NCI-H1092 (cell line): ENCODE measurements around the gene SLC25A30.

ENCODE experiments used
- DNase-seq: peaks from one replicate; lab custom pipeline; 2025; lab: John Stamatoyannopoulos, UW

SLC25A30 gene

GRCh38 chr13:45417790-45418534 lies at the start of gene SLC25A30:
Gene SLC25A30, minus strand, starts transcription at chr13:45418373. Its CDS starts 6,948 bp downstream, at chr13:45411425.
- DNase-seq: peak; percentile 68

- no peak for DNase-seq
These were observed 48.2 kb upstream of the SLC25A30 start for GRCh38 chr13:45466359-45466758.

- DNase-seq: peak; percentile 95
These were observed 46.7 kb upstream of the SLC25A30 start, which contains the start of gene COG3 for GRCh38 chr13:45464687-45465453. Gene COG3, plus strand, starts transcription at chr13:45464939. Its CDS starts 98 bp downstream, at chr13:45465037.

GRCh38 chr13:45464141-45464686 lies 46.0 kb upstream of the SLC25A30 start:
- DNase-seq: no peak

- DNase-seq: no peak
These were observed 38.2 kb upstream of the SLC25A30 start for GRCh38 chr13:45456196-45456972.

GRCh38 chr13:45454204-45454603 lies 36.0 kb upstream of the SLC25A30 start:
- DNase-seq: no peak

- no peak for DNase-seq
These were observed 33.1 kb upstream of the SLC25A30 start for GRCh38 chr13:45451282-45451681.

GRCh38 chr13:45448965-45449559 lies 30.9 kb upstream of the SLC25A30 start:
- no peak for DNase-seq

GRCh38 chr13:45447050-45447661 lies 29.0 kb upstream of the SLC25A30 start:
- DNase-seq: no peak

GRCh38 chr13:45446181-45446580 lies 28.0 kb upstream of the SLC25A30 start:
- no peak for DNase-seq

- DNase-seq: no peak
These were observed 26.9 kb upstream of the SLC25A30 start for GRCh38 chr13:45445053-45445452.

GRCh38 chr13:45441633-45442032 lies 23.5 kb upstream of the SLC25A30 start:
- DNase-seq: no peak

- DNase-seq: no peak
These were observed 21.7 kb upstream of the SLC25A30 start for GRCh38 chr13:45439781-45440462.

GRCh38 chr13:45439008-45439407 lies 20.8 kb upstream of the SLC25A30 start:
- DNase-seq: no peak

- no peak for DNase-seq
These were observed 19.8 kb upstream of the SLC25A30 start for GRCh38 chr13:45437947-45438346.

GRCh38 chr13:45436953-45437352 lies 18.8 kb upstream of the SLC25A30 start:
- DNase-seq: no peak

- no peak for DNase-seq
These were observed 18.2 kb upstream of the SLC25A30 start for GRCh38 chr13:45436332-45436731.

- DNase-seq: no peak
These were observed 16.6 kb upstream of the SLC25A30 start for GRCh38 chr13:45434556-45435371.

GRCh38 chr13:45433381-45433790 lies 15.2 kb upstream of the SLC25A30 start:
- DNase-seq: no peak
